K562 (cell line): ENCODE measurements around the gene INVS. TPM values are rescaled to one million over a fixed set of nuclear protein-coding genes. Genes with fewer than 3 reads are reported as not detected.
A peak's percentile ranks its signal among the peaks of the same experiment; 100 is the strongest.

Experiments used
- BRF1 ChIP-seq: IDR thresholded peaks from 3 replicates; pipeline ENCODE4 v1.6.1; 2011; ENCODE audit warnings: borderline replicate concordance, mild to moderate bottlenecking; ENCODE audit not compliant: insufficient read length; ENCODE audit errors: extremely low read depth
- CBFA2T3 ChIP-seq: fragments of 450-650 bp; IDR thresholded peaks from 2 replicates; pipeline ENCODE4 v1.6.1; 2017
- CREB1 ChIP-seq, 2 experiments: sonication (generic) in 1 of 2; formaldehyde crosslinking in 1 of 2; IDR thresholded peaks; 2 replicates each; pipeline versions ENCODE4 v1.6.1 to v1.8.0; 2012 to 2022; ENCODE audit warnings: inconsistent platforms in 1 of 2, mild to moderate bottlenecking in 1 of 2, missing genetic modification reagents in 1 of 2, moderate library complexity in 1 of 2
- FOXJ3 ChIP-seq: sonication (generic); formaldehyde crosslinking; IDR thresholded peaks from 2 replicates; pipeline ENCODE4 v1.4.0; 2020; ENCODE audit warnings: mild to moderate bottlenecking, missing genetic modification reagents
- GATAD2A ChIP-seq: fragments of 450-650 bp; IDR thresholded peaks from 2 replicates; pipeline ENCODE4 v1.6.1; 2017
- HMGN3 ChIP-seq: IDR thresholded peaks from 2 replicates; pipeline ENCODE4 v1.6.1; 2011; ENCODE audit warnings: borderline replicate concordance, low read depth, mild to moderate bottlenecking, mixed read lengths, low read length; ENCODE audit not compliant: insufficient read length; ENCODE audit errors: extremely low read depth
- KDM1A ChIP-seq, 2 experiments: fragments of 450-650 bp; IDR thresholded peaks; 2 replicates each; pipeline ENCODE4 v1.6.1; 2016; ENCODE audit warnings: mild to moderate bottlenecking in 2 of 2
- KDM4B ChIP-seq, 2 experiments: fragments of 450-650 bp in 1 of 2; sonication (generic) in 1 of 2; IDR thresholded peaks; 2 replicates each; pipeline ENCODE4 v1.6.1; 2016 to 2017; ENCODE audit warnings: borderline replicate concordance in 2 of 2, antibody characterized with exemption in 1 of 2, low read depth in 1 of 2, mild to moderate bottlenecking in 1 of 2
- MEF2D ChIP-seq: conservative IDR thresholded peaks from 2 replicates; pipeline ENCODE4 v1.6.1; 2016; ENCODE audit warnings: low read depth, missing genetic modification characterization, missing compliant biosample characterization
- MYNN ChIP-seq, 2 experiments: sonication (generic); formaldehyde crosslinking in 1 of 2; IDR thresholded peaks; 2 replicates each; pipeline versions ENCODE4 v1.5.0 to v1.6.1; 2016 to 2020; ENCODE audit warnings: antibody characterized with exemption in 1 of 2, missing genetic modification reagents in 1 of 2
- NFYB ChIP-seq: IDR thresholded peaks from 2 replicates; pipeline ENCODE4 v1.6.1; 2011; ENCODE audit warnings: mild to moderate bottlenecking, moderate library complexity; ENCODE audit not compliant: insufficient read length; ENCODE audit errors: extremely low read depth
- PHF8 ChIP-seq: fragments of 200-600 bp; sonication (generic); IDR thresholded peaks from 2 replicates; pipeline ENCODE4 v1.6.1; 2012; ENCODE audit warnings: mixed run types, mild to moderate bottlenecking, inconsistent platforms, low read length, moderate library complexity, borderline replicate concordance
- PREB ChIP-seq: sonication (generic); formaldehyde crosslinking; IDR thresholded peaks from 2 replicates; pipeline ENCODE4 v1.8.1; 2023; ENCODE audit warnings: mild to moderate bottlenecking, missing genetic modification reagents
- RCOR1 ChIP-seq, 2 experiments: IDR thresholded peaks; 2 replicates each; pipeline ENCODE4 v1.6.1; 2012; ENCODE audit warnings: low read depth in 2 of 2, low read length in 2 of 2, borderline replicate concordance in 1 of 2, improper control_type of control experiment in 1 of 2
- SMAD4 ChIP-seq: fragments of 250-450 bp; sonication (Bioruptor Pico); conservative IDR thresholded peaks from 2 replicates; pipeline ENCODE4 v1.8.0; 2021; ENCODE audit warnings: inconsistent platforms, mild to moderate bottlenecking, moderate library complexity
- SMARCC2 ChIP-seq: fragments of 450-650 bp; IDR thresholded peaks from 2 replicates; pipeline ENCODE4 v1.6.1; 2017; ENCODE audit warnings: antibody characterized with exemption, moderate library complexity, mild to moderate bottlenecking, low read depth
- SOX6 ChIP-seq: fragments of 450-650 bp; IDR thresholded peaks from 2 replicates; pipeline ENCODE4 v1.6.1; 2014; ENCODE audit warnings: mild to moderate bottlenecking
- STAT5A ChIP-seq: IDR thresholded peaks from 2 replicates; pipeline ENCODE4 v1.6.1; 2012; ENCODE audit warnings: low read length, inconsistent platforms, borderline replicate concordance
- VEZF1 ChIP-seq: fragments of 200-800 bp; sonication (Bioruptor generic); IDR thresholded peaks from 2 replicates; pipeline ENCODE4 v1.6.1; 2017; ENCODE audit warnings: missing genetic modification characterization, missing compliant biosample characterization
- ZBTB33 ChIP-seq: sonication (generic); formaldehyde crosslinking; IDR thresholded peaks from 2 replicates; pipeline ENCODE4 v1.8.1; 2023; ENCODE audit warnings: mild to moderate bottlenecking, missing genetic modification reagents
- ZNF212 ChIP-seq: fragments of 450-650 bp; formaldehyde crosslinking; IDR thresholded peaks from 2 replicates; pipeline ENCODE4 v1.4.0; 2020; ENCODE audit warnings: mild to moderate bottlenecking
- ZNF274 ChIP-seq: IDR thresholded peaks from 2 replicates; pipeline ENCODE4 v1.6.1; 2011; ENCODE audit warnings: low read depth, mild to moderate bottlenecking, low read length, moderate library complexity, borderline replicate concordance
- ZNF316 ChIP-seq: fragments of 450-650 bp; IDR thresholded peaks from 2 replicates; pipeline ENCODE4 v1.6.1; 2016
- ZNF347 ChIP-seq: fragments of 450-650 bp; formaldehyde crosslinking; IDR thresholded peaks from 2 replicates; pipeline ENCODE4 v1.4.0; 2020; ENCODE audit warnings: low read depth, mild to moderate bottlenecking, moderate library complexity
- ZNF583 ChIP-seq: fragments of 250-450 bp; sonication (Bioruptor Pico); IDR thresholded peaks from 2 replicates; pipeline ENCODE4 v1.4.0; 2020
- ZNF780A ChIP-seq: fragments of 250-450 bp; sonication (Bioruptor Pico); IDR thresholded peaks from 2 replicates; pipeline ENCODE4 v1.5.0; 2021; ENCODE audit warnings: mild to moderate bottlenecking
- polyA plus RNA-seq, 8 experiments: library from polyadenylated mRNA; depleted of rRNA in 4 of 8; stranded (reverse) in 5 of 8; unstranded in 3 of 8; fragments of >200 nt; fragmentation: Nextera tagmentation in 2 of 8; fragmentation: Illumina TruSeq in 1 of 8; extraction: Ambion mirVana in 2 of 8; extraction: Trizol in 1 of 8; gene quantifications; 2 replicates each; pipeline versions ENCODE4 v1.2.1 to v1.2.3, GENCODE V29; 2011 to 2014; ENCODE audit warnings: inconsistent platforms in 1 of 8, missing spikeins in 1 of 8
- total RNA-seq, 7 experiments: library from RNA; depleted of rRNA in 6 of 7; stranded (reverse); fragments of >200 nt in 6 of 7; fragmentation: Illumina TruSeq in 2 of 7; extraction: Trizol in 2 of 7; gene quantifications; 2 replicates each; pipeline versions ENCODE4 v1.2.1 to v1.2.3, GENCODE V29; 2011 to 2021; ENCODE audit warnings: low replicate concordance in 1 of 7

INVS gene
- total and polyA plus RNA-seq, 9 of the 15 experiments (the other 6 are each of a cell fraction or from before 2014, with no cell fraction given): 0.77 to 18.5 (median 10.0) TPM

- TF ChIP-seq ZBTB33 (CRISPR knock-in tag) (no peak), SOX6 (0 out of 2 replicates have a peak, but pooled peaks have one; percentile 9), ZNF780A (CRISPR knock-in tag) (no peak), ZNF316 (no peak), KDM1A (IDR thresholded peaks at IDR 0.05) (peak; percentile 68 to 76), KDM4B (IDR thresholded peaks at IDR 0.05; ENCODE audit: borderline replicate concordance in 2 of 2, low read depth in 1 of 2) (no peak), STAT5A (no peak), NFYB (no peak), BRF1 (no peak), PHF8 (no peak), CREB1 (IDR thresholded peaks at IDR 0.05) (no peak), CREB1 (CRISPR knock-in tag; IDR thresholded peaks at IDR 0.05) (no peak), VEZF1 (CRISPR knock-in tag) (no peak), SMAD4 (CRISPR knock-in tag) (no peak), HMGN3 (no peak), CBFA2T3 (peak; percentile 37), MEF2D (tag) (no peak), ZNF583 (CRISPR knock-in tag) (no peak), ZNF212 (CRISPR knock-in tag) (no peak), FOXJ3 (CRISPR knock-in tag) (no peak), GATAD2A (no peak), ZNF347 (CRISPR knock-in tag) (no peak), RCOR1 (IDR thresholded peaks at IDR 0.05; ENCODE audit: borderline replicate concordance in 1 of 2, low read depth in 2 of 2, low read length in 2 of 2) (0 out of 4 replicates have a peak, but pooled peaks of 1 of the 2 experiments have one; percentile 17), SMARCC2 (no peak), MYNN (IDR thresholded peaks at IDR 0.05) (no peak), MYNN (CRISPR knock-in tag; IDR thresholded peaks at IDR 0.05) (no peak), ZNF274 (no peak), PREB (CRISPR knock-in tag) (no peak)
These were observed 129.4 kb downstream of the INVS start (continued) for GRCh38 chr9:100228352-100228869.
